ENCODE data around the gene RETREG3. TPM values are rescaled to one million over a fixed set of nuclear protein-coding genes. Genes with fewer than 3 reads are reported as not detected.

Gene RETREG3
- total RNA-seq, 8 experiments from 2014 or later: 27.1 to 40.2 (median 32.8) TPM

DNA sequence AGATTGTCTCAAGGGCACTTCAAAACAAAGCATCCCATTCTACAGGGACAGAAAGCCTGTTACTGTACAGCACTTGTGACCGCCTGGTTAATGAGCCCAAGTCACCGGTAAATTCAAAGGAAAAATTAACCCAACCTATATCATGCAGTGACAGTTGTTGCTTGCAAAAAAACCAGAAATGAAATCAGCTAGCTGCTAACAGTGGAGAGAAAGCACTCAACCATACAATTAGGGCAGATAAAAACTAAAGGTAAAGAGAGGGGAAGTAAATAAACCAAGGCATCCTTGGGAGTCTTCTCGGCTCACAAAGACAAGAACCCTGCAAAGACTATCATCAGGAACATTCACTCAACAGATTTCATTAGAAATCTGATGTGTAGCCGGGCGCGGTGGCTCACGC lies 5.9 kb downstream of the RETREG3 start:
- H3K4me3 ChIP-seq: no peak overlapping the region
- in situ Hi-C loops (cut with MboI; ENCODE audit: low pct_unique_long_range_greater_than_20kb in 2 of 9, low sequenced_read_pairs in 9 of 9, unreplicated experiment in 9 of 9): no loop called here
- ATAC-seq (replicated peaks in 6 of 8): no peak
- 65 to 100% (median 97%) methylated on average over 1 to 7 of the region's 7 CpGs; no CpG with 5 or more reads in 3 of the 10 experiments for WGBS, 10 experiments
- peaks cover 0 to 7% of the 10 kb centered on the region in 2 donors for H3K4me1 ChIP-seq (replicated peaks in 1 of 2)
- no peak overlapping the region for H3K27ac ChIP-seq

- Histone ChIP-seq H3K4me3 (no peak overlapping the region), H3K27ac (no peak overlapping the region), H3K4me1 (replicated peaks in 1 of 2) (no peaks in the 10 kb centered on the region)
- in situ Hi-C loops (cut with MboI; ENCODE audit: low pct_unique_long_range_greater_than_20kb in 2 of 9, low sequenced_read_pairs in 9 of 9, unreplicated experiment in 9 of 9): loop anchor here in 1 of 9 experiments (25.0 kb wide), 1 partner anchor 112 kb away; no protein-coding TSS in a partner anchor
- 49 to 100% (median 76%) methylated on average over 1 to 2 of the region's 2 CpGs; no CpG with 5 or more reads in 2 of the 10 experiments for WGBS, 10 experiments
- ATAC-seq (replicated peaks in 6 of 8): no peak
Measured at GRCh38 chr17:42598905-42599304, 10.3 kb downstream of the RETREG3 start.

- 80 to 100% (median 94%) methylated on average over 1 to 3 of the region's 3 CpGs; no CpG with 5 or more reads in 1 of the 10 experiments for WGBS, 10 experiments
- in situ Hi-C loops (cut with MboI; ENCODE audit: low pct_unique_long_range_greater_than_20kb in 2 of 9, low sequenced_read_pairs in 9 of 9, unreplicated experiment in 9 of 9): loop anchor here in 1 of 9 experiments (25.0 kb wide), 1 partner anchor 109 kb away; no protein-coding TSS in a partner anchor
- ATAC-seq (replicated peaks in 6 of 8): no peak
- H3K27ac ChIP-seq: no peak overlapping the region
- no peaks in the 10 kb centered on the region for H3K4me1 ChIP-seq (replicated peaks in 1 of 2)
- no peak overlapping the region for H3K4me3 ChIP-seq
Measured at GRCh38 chr17:42596386-42596785, 12.8 kb downstream of the RETREG3 start.

GRCh38 chr17:42591411-42591810 lies 17.8 kb downstream of the RETREG3 start:
- H3K4me1 ChIP-seq (replicated peaks in 1 of 2): no peaks in the 10 kb centered on the region

GRCh38 chr17:42590886-42591285 lies 18.3 kb downstream of the RETREG3 start:
- Histone ChIP-seq H3K4me1 (replicated peaks in 1 of 2) (no peaks in the 10 kb centered on the region), H3K27ac (no peak overlapping the region), H3K4me3 (no peak overlapping the region)
- 60 to 100% (median 90%) methylated on average over 1 to 2 of the region's 2 CpGs; no CpG with 5 or more reads in 5 of the 10 experiments for WGBS, 10 experiments
- ATAC-seq (replicated peaks in 6 of 8): no peak
- in situ Hi-C loops (cut with MboI; ENCODE audit: low pct_unique_long_range_greater_than_20kb in 2 of 9, low sequenced_read_pairs in 9 of 9, unreplicated experiment in 9 of 9): loop anchor here in 1 of 9 experiments (25.0 kb wide), 1 partner anchor 104 kb away; no protein-coding TSS in a partner anchor

More at GRCh38 chr17:42591411-42591810, 17.8 kb downstream of the RETREG3 start:
- WGBS, 10 experiments: 83 to 100% (median 93%) methylated on average over 4 to 8 of the region's 9 CpGs; no CpG with 5 or more reads in 2 of the 10 experiments
- ATAC-seq (replicated peaks in 6 of 8): no peak
- Histone ChIP-seq H3K27ac (no peak overlapping the region), H3K4me3 (no peak overlapping the region)
- in situ Hi-C loops (cut with MboI; ENCODE audit: low pct_unique_long_range_greater_than_20kb in 2 of 9, low sequenced_read_pairs in 9 of 9, unreplicated experiment in 9 of 9): loop anchor here in 1 of 9 experiments (25.0 kb wide), 1 partner anchor 104 kb away; no protein-coding TSS in a partner anchor

- ATAC-seq (replicated peaks in 6 of 8): no peak
- Histone ChIP-seq H3K4me1 (replicated peaks in 1 of 2) (no peaks in the 10 kb centered on the region), H3K27ac (no peak overlapping the region), H3K4me3 (no peak overlapping the region)
- in situ Hi-C loops (cut with MboI; ENCODE audit: low pct_unique_long_range_greater_than_20kb in 2 of 9, low sequenced_read_pairs in 9 of 9, unreplicated experiment in 9 of 9): loop anchor here in 1 of 9 experiments (25.0 kb wide), 1 partner anchor 99 kb away; no protein-coding TSS in a partner anchor
- 48 to 96% (median 78%) methylated on average over 1 to 7 of the region's 7 CpGs; no CpG with 5 or more reads in 2 of the 10 experiments for WGBS, 10 experiments
Measured at GRCh38 chr17:42586514-42587230, 22.5 kb downstream of the RETREG3 start.

GRCh38 chr17:42585353-42585752 lies 23.8 kb downstream of the RETREG3 start:
- H3K4me1 ChIP-seq (replicated peaks in 1 of 2): no peaks in the 10 kb centered on the region
- ATAC-seq (replicated peaks in 6 of 8): peak in 3 of 8 experiments; percentile 59 to 100 (median 99)
- WGBS, 10 experiments: 0 to 100% (median 75%) methylated on average over 1 of the region's 1 CpG; no CpG with 5 or more reads in 5 of the 10 experiments
- H3K27ac ChIP-seq: no peak overlapping the region
- H3K4me3 ChIP-seq: no peak overlapping the region
- in situ Hi-C loops (cut with MboI; ENCODE audit: low pct_unique_long_range_greater_than_20kb in 2 of 9, low sequenced_read_pairs in 9 of 9, unreplicated experiment in 9 of 9): loop anchor here in 1 of 9 experiments (25.0 kb wide), 1 partner anchor 98 kb away; no protein-coding TSS in a partner anchor

GRCh38 chr17:42584880-42585279 lies 24.3 kb downstream of the RETREG3 start:
- no peak overlapping the region for H3K27ac ChIP-seq
- no peak for ATAC-seq (replicated peaks in 6 of 8)
- no peak overlapping the region for H3K4me3 ChIP-seq
- in situ Hi-C loops (cut with MboI; ENCODE audit: low pct_unique_long_range_greater_than_20kb in 2 of 9, low sequenced_read_pairs in 9 of 9, unreplicated experiment in 9 of 9): loop anchor here in 1 of 9 experiments (25.0 kb wide), 1 partner anchor 98 kb away; no protein-coding TSS in a partner anchor
- no peaks in the 10 kb centered on the region for H3K4me1 ChIP-seq (replicated peaks in 1 of 2)
- WGBS, 10 experiments: 38 to 100% (median 92%) methylated on average over 1 to 9 of the region's 9 CpGs; no CpG with 5 or more reads in 3 of the 10 experiments

DNA sequence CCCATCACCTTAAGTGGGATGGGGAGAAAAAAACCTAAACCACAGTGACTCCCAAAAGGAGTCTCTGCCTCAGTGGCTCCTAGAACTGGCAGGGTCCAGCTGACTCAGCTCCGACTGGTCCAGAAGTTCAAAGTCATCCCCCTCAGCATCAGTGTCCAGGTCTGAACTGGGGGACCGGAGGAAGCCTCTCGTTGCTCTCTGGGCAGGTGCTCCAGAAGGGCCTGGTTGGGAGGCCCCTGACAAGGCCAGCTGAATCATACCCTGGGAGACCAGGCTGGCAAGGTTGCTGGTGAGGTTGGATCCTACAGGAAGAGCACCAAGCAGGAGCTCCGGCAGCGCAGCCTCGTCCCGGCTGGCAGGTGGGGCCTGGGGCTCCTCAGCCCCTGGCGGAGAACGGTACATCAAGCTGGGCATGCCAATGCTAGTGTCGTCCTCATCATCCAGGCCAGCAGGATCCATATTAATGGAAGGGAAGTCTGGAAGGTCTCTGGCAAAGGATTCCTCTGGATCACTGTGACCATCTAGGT lies 27.4 kb downstream of the RETREG3 start:
- WGBS, 10 experiments: 50 to 100% (median 98%) methylated on average over 1 to 8 of the region's 10 CpGs; no CpG with 5 or more reads in 5 of the 10 experiments
- ATAC-seq (replicated peaks in 6 of 8): no peak
- peaks cover 5% of the 10 kb centered on the region in 2 donors for H3K4me1 ChIP-seq (replicated peaks in 1 of 2)
- H3K27ac ChIP-seq: no peak overlapping the region
- in situ Hi-C loops (cut with MboI; ENCODE audit: low pct_unique_long_range_greater_than_20kb in 2 of 9, low sequenced_read_pairs in 9 of 9, unreplicated experiment in 9 of 9): loop anchor here in 1 of 9 experiments (25.0 kb wide), 1 partner anchor 95 kb away; no protein-coding TSS in a partner anchor
- no peak overlapping the region for H3K4me3 ChIP-seq

DNA sequence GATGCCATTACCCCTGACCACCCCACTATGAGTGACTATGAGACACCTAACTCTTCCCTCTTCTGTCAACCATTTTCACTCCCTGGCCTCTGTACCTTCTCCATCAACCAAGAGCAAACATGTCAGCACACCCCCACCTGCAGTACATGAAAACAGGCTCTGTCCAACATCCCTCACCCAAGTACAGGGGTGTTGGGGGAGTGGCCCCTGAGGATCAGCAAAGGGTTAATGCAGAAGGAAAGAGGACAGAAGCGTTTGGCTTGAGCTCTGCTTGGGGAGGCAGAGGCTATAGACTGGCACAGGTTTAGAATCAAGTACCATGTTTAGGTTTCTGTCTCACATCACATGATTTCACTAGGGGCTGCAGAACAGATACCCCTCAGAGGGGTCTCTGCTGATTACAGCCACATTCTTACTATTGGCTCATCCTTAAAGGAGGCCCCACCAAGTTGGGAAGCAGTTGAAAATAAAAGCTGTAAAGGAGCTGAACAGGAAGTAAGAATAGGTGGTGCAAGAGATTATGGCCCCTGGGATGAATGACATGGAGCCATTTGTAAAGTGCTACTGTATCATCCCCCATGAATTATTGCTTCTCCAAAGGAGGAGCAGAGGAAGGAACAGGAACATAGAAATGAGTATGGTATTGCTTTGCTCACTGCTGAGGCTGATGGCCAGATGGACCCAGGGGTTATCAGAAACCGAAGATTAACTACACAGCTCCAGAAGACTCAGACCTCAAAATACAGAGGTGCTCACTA lies 29.2 kb downstream of the RETREG3 start:
- 0 to 100% (median 14%) methylated on average over 1 of the region's 2 CpGs; no CpG with 5 or more reads in 5 of the 10 experiments for WGBS, 10 experiments
- Histone ChIP-seq H3K4me1 (replicated peaks in 1 of 2) (peaks cover 7 to 8% of the 10 kb centered on the region in 2 donors), H3K27ac (no peak overlapping the region), H3K4me3 (no peak overlapping the region)
- no peak for ATAC-seq (replicated peaks in 6 of 8)
- in situ Hi-C loops (cut with MboI; ENCODE audit: low pct_unique_long_range_greater_than_20kb in 2 of 9, low sequenced_read_pairs in 9 of 9, unreplicated experiment in 9 of 9): loop anchor here in 1 of 9 experiments (25.0 kb wide), 1 partner anchor 93 kb away; no protein-coding TSS in a partner anchor

DNA sequence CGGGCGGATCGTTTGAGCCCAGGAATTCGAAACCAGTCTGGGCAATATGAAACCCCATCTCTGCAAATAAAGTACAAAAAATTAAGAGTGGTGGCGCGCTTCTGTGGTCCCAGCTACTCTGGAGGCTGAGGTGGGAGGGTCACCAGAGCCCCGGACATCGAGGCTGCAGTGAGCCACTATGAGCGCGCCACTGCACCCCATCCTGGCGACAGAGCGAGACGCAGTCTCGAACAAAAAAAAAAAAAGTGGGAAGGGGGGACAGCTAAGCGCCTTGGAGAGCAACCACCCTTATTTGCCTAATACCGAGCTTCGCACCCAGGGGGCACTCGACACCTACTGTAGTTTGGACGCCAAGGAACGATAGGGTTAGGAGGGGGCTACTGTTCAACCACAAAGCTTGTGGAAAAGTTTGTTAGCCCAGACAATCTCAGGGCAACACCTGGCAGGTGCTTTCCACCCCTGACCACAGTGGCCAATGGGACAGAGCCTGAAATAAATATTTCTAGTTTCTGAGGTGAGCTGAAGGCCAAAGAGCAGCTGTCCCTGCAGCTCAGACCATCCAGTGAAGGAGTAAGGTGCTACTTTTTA lies 30.8 kb downstream of the RETREG3 start:
- 0 to 7% (median 0%) methylated on average over 2 to 10 of the region's 20 CpGs; no CpG with 5 or more reads in 2 of the 10 experiments for WGBS, 10 experiments
- ATAC-seq (replicated peaks in 6 of 8): peak; percentile 21 to 75 (median 68)

More for the DNA sequence above, 30.8 kb downstream of the RETREG3 start:
- peak overlapping the region; percentile 58 to 74 (median 65) for H3K4me3 ChIP-seq
- H3K27ac ChIP-seq: peak overlapping the region in 1 of 2 donors; percentile 11
- peaks cover 7 to 8% of the 10 kb centered on the region in 2 donors for H3K4me1 ChIP-seq (replicated peaks in 1 of 2)
- in situ Hi-C loops (cut with MboI; ENCODE audit: low pct_unique_long_range_greater_than_20kb in 2 of 9, low sequenced_read_pairs in 9 of 9, unreplicated experiment in 9 of 9): loop anchor here in 1 of 9 experiments (25.0 kb wide), 1 partner anchor 91 kb away; no protein-coding TSS in a partner anchor
